Sigmoid colon (tissue), 7 donors: ENCODE data around the gene GJE1. TPM values are rescaled to one million over a fixed set of nuclear protein-coding genes. Genes with fewer than 3 reads are reported as not detected.

Experiments
- DNase-seq: peaks from one replicate; pipeline ENCODE4 v3.0.0-alpha.2; 2019
- H3K27ac ChIP-seq, 4 donors: fragments of 200-600 bp; sonication (generic); one replicate each; pipeline ENCODE4 v1.5.1; 2016 to 2019; ENCODE audit warnings: mild to moderate bottlenecking in 1 of 4
- H3K27me3 ChIP-seq, 3 donors: fragments of 200-600 bp; sonication (generic); one replicate each; pipeline ENCODE4 v1.5.1; 2019; ENCODE audit warnings: mild to moderate bottlenecking in 1 of 3
- H3K36me3 ChIP-seq, 4 donors: fragments of 200-600 bp; sonication (generic); one replicate each; pipeline ENCODE4 v1.5.1; 2016 to 2019
- H3K4me1 ChIP-seq, 4 donors: fragments of 200-600 bp; sonication (generic); one replicate each; pipeline ENCODE4 v1.5.1; 2017 to 2019
- H3K4me3 ChIP-seq, 4 donors: fragments of 200-600 bp; sonication (generic); one replicate each; pipeline ENCODE4 v1.5.1; 2017 to 2019; ENCODE audit warnings: mild to moderate bottlenecking in 2 of 4, moderate library complexity in 1 of 4
- H3K9me3 ChIP-seq, 4 donors: fragments of 200-600 bp in 3 of 4; sonication (generic) in 3 of 4; one replicate each; pipeline versions ENCODE4 v1.5.1 to v1.6.1; 2013 to 2019
- EP300 ChIP-seq, 4 donors: sonication (generic); formaldehyde crosslinking; IDR thresholded peaks; one replicate each; pipeline ENCODE4 v1.6.1; 2017; ENCODE audit warnings: antibody characterized with exemption in 4 of 4
- POLR2A ChIP-seq, 2 donors: fragments of 450-650 bp; IDR thresholded peaks; one replicate each; pipeline ENCODE4 v1.6.1; 2016; ENCODE audit warnings: antibody characterized with exemption in 2 of 2, mild to moderate bottlenecking in 2 of 2, moderate library complexity in 2 of 2
- POLR2AphosphoS5 ChIP-seq, 4 donors: sonication (generic); formaldehyde crosslinking; IDR thresholded peaks; one replicate each; pipeline ENCODE4 v1.6.1; 2017; ENCODE audit warnings: antibody characterized with exemption in 4 of 4
- WGBS, 2 donors: extraction: QIAGEN DNeasy Blood & Tissue Kit; methylation state at CpG; one replicate each; pipeline ENCODE4 v1.1.7; 2013; 5-methylcytosine and 5-hydroxymethylcytosine counted together
- intact Hi-C: fragments of 100-400 bp; cut with DNase I; formaldehyde crosslinking; loops from one replicate; pipeline ENCODE4 v1.15.1; 2023
- polyA plus RNA-seq, 3 donors: library from polyadenylated mRNA; stranded (reverse); fragments of 200-250 nt; gene quantifications; one replicate each; pipeline ENCODE4 v1.2.3, GENCODE V29; 2013
- total RNA-seq, 4 donors: library from RNA; depleted of rRNA; stranded (reverse); fragments of >200 nt; gene quantifications; one replicate each; pipeline ENCODE4 v1.1.0, GENCODE V29; 2016
- TF ChIP-seq, protein P1 (sequence below), 4 experiments: fragments of 450-650 bp in 3 of 4; fragments of 200-600 bp in 1 of 4; IDR thresholded peaks; one replicate each; pipeline ENCODE4 v1.5.1; 2016 to 2019; ENCODE audit warnings: antibody characterized with exemption in 4 of 4, mild to moderate bottlenecking in 3 of 4, moderate library complexity in 2 of 4
- donor health status: healthy with polysubstance abuse.
- donor health status: Bipolar disorder and iron deficiency.
- donor health status: healthy.

GJE1 gene
- total and polyA plus RNA-seq, 7 donors: not detected

GRCh38 chr6:142172758-142173157 is 40.0 kb downstream of the GJE1 start:
- TF ChIP-seq, protein P1, sequence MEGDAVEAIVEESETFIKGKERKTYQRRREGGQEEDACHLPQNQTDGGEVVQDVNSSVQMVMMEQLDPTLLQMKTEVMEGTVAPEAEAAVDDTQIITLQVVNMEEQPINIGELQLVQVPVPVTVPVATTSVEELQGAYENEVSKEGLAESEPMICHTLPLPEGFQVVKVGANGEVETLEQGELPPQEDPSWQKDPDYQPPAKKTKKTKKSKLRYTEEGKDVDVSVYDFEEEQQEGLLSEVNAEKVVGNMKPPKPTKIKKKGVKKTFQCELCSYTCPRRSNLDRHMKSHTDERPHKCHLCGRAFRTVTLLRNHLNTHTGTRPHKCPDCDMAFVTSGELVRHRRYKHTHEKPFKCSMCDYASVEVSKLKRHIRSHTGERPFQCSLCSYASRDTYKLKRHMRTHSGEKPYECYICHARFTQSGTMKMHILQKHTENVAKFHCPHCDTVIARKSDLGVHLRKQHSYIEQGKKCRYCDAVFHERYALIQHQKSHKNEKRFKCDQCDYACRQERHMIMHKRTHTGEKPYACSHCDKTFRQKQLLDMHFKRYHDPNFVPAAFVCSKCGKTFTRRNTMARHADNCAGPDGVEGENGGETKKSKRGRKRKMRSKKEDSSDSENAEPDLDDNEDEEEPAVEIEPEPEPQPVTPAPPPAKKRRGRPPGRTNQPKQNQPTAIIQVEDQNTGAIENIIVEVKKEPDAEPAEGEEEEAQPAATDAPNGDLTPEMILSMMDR (IDR thresholded peaks at IDR 0.05): no peak
- TF ChIP-seq POLR2A (IDR thresholded peaks at IDR 0.05): no peak
- no peak for TF ChIP-seq POLR2AphosphoS5 (IDR thresholded peaks at IDR 0.05)
- no peak for TF ChIP-seq EP300 (IDR thresholded peaks at IDR 0.05)
- no peaks in the 10 kb centered on the region for H3K9me3 ChIP-seq
- peaks cover 4 to 75% (median 8%) of the 10 kb centered on the region in 4 donors for H3K36me3 ChIP-seq
- no peaks in the 10 kb centered on the region for H3K4me1 ChIP-seq
- intact Hi-C loops: no loop called here
- no peaks in the 10 kb centered on the region for H3K27me3 ChIP-seq
- DNase-seq: no peak
- H3K4me3 ChIP-seq: no peak overlapping the region
- no peak overlapping the region for H3K27ac ChIP-seq

- TF ChIP-seq POLR2AphosphoS5 (IDR thresholded peaks at IDR 0.05) (no peak), POLR2A (IDR thresholded peaks at IDR 0.05) (no peak), EP300 (IDR thresholded peaks at IDR 0.05) (no peak)
- TF ChIP-seq, protein P1 (IDR thresholded peaks at IDR 0.05): no peak
- no peak overlapping the region for H3K4me3 ChIP-seq
- no peaks in the 10 kb centered on the region for H3K4me1 ChIP-seq
- intact Hi-C loops: no loop called here
- peaks cover 4 to 78% (median 8%) of the 10 kb centered on the region in 4 donors for H3K36me3 ChIP-seq
- no peaks in the 10 kb centered on the region for H3K27me3 ChIP-seq
- DNase-seq: no peak
- no peak overlapping the region for H3K27ac ChIP-seq
- peaks cover 0 to 5% (median 0%) of the 10 kb centered on the region in 4 donors for H3K9me3 ChIP-seq
- 96 to 99% methylated on average over 3 of the region's 3 CpGs for WGBS, 2 donors
Measured at GRCh38 chr6:142173980-142174379, 41.3 kb downstream of the GJE1 start.

- Histone ChIP-seq H3K36me3 (peaks cover 4 to 73% (median 8%) of the 10 kb centered on the region in 4 donors), H3K4me3 (no peak overlapping the region), H3K27ac (no peak overlapping the region), H3K27me3 (no peaks in the 10 kb centered on the region), H3K4me1 (no peaks in the 10 kb centered on the region), H3K9me3 (peaks cover 0 to 5% (median 0%) of the 10 kb centered on the region in 4 donors)
- WGBS, 2 donors: 95 to 96% methylated on average over 6 of the region's 6 CpGs
- no peak for TF ChIP-seq POLR2A (IDR thresholded peaks at IDR 0.05)
- TF ChIP-seq EP300 (IDR thresholded peaks at IDR 0.05): no peak
- TF ChIP-seq POLR2AphosphoS5 (IDR thresholded peaks at IDR 0.05): no peak
- TF ChIP-seq, protein P1 (IDR thresholded peaks at IDR 0.05): no peak
- intact Hi-C loops: no loop called here
- no peak for DNase-seq
Measured at GRCh38 chr6:142174703-142175102, 42.0 kb downstream of the GJE1 start.

DNA sequence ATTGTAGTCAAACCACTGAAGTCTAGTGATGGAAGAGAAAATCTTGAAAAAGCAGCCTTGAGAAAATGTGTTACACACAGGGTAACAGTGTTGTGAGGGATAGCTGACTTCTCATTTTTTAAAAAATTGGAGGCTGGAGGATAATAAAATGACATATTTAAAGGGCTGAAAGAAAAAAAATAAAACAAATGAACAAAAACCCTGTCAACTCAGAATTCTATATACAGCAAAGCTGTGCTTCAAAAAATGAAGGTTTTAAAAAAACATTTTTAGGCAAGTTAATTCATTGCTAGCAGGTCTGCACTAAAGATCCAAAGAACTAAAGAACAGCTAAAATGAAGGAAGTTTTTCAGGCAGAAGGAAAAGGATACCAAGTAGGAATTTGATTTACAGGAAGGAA is 45.4 kb downstream of the GJE1 start:
- no peak for DNase-seq
- Histone ChIP-seq H3K36me3 (peaks cover 0 to 40% (median 1%) of the 10 kb centered on the region in 4 donors), H3K27ac (no peak overlapping the region), H3K27me3 (no peaks in the 10 kb centered on the region), H3K4me3 (no peak overlapping the region), H3K4me1 (no peaks in the 10 kb centered on the region), H3K9me3 (peaks cover 0 to 5% (median 0%) of the 10 kb centered on the region in 4 donors)
- intact Hi-C loops: no loop called here
- TF ChIP-seq, protein P1 (IDR thresholded peaks at IDR 0.05): no peak
- TF ChIP-seq POLR2A (IDR thresholded peaks at IDR 0.05) (no peak), POLR2AphosphoS5 (IDR thresholded peaks at IDR 0.05) (no peak), EP300 (IDR thresholded peaks at IDR 0.05) (no peak)

GRCh38 chr6:142182004-142182403 is 49.3 kb downstream of the GJE1 start:
- DNase-seq: no peak

More at GRCh38 chr6:142182004-142182403, 49.3 kb downstream of the GJE1 start:
- H3K4me3 ChIP-seq: no peak overlapping the region
- no peaks in the 10 kb centered on the region for H3K27me3 ChIP-seq
- no peak overlapping the region for H3K27ac ChIP-seq
- peaks cover 0 to 7% (median 0%) of the 10 kb centered on the region in 4 donors for H3K4me1 ChIP-seq
- intact Hi-C loops: no loop called here
- H3K9me3 ChIP-seq: peaks cover 0 to 5% (median 0%) of the 10 kb centered on the region in 4 donors
- TF ChIP-seq, protein P1 (IDR thresholded peaks at IDR 0.05): no peak
- TF ChIP-seq POLR2A (IDR thresholded peaks at IDR 0.05) (no peak), EP300 (IDR thresholded peaks at IDR 0.05) (no peak), POLR2AphosphoS5 (IDR thresholded peaks at IDR 0.05) (no peak)
- H3K36me3 ChIP-seq: peaks cover 0 to 14% (median 0%) of the 10 kb centered on the region in 4 donors
